Suppressor macrophage treated with lipopolysaccharide for 1 hour (primary cell): ENCODE measurements around the gene PCNT.
A peak's percentile ranks its signal among the peaks of the same experiment; 100 is the strongest.
"Not testable (repeated sequence)": the region's sequence is repeated elsewhere in the genome, so short reads cannot be mapped to it uniquely, and the experiment has no call there.

Experiments used
- DNase-seq, 3 donors: peaks; one replicate each; pipeline ENCODE4 v3.0.0-alpha.2; 2020 to 2022

The PCNT gene

GRCh38 chr21:46428286-46428685 is 104.3 kb downstream of the PCNT start:
- DNase-seq, result no peak

- no peak for DNase-seq
Measured at GRCh38 chr21:46428987-46429710, 105.2 kb downstream of the PCNT start.

- DNase-seq, result no peak
Measured at GRCh38 chr21:46429754-46430681, 106.1 kb downstream of the PCNT start.

- DNase-seq, result no peak
Measured at GRCh38 chr21:46431448-46431847, 107.5 kb downstream of the PCNT start.

GRCh38 chr21:46431884-46432488 is 108.0 kb downstream of the PCNT start:
- peak; percentile 57 to 68 (median 58) for DNase-seq

GRCh38 chr21:46433116-46433515 is 109.2 kb downstream of the PCNT start:
- DNase-seq, result not testable (repeated sequence)

GRCh38 chr21:46434322-46434958 is 110.5 kb downstream of the PCNT start:
- DNase-seq, result no peak

GRCh38 chr21:46435786-46436227 is 111.9 kb downstream of the PCNT start:
- no peak for DNase-seq

GRCh38 chr21:46436621-46437020 is 112.7 kb downstream of the PCNT start:
- DNase-seq, result no peak

GRCh38 chr21:46437096-46437498 is 113.1 kb downstream of the PCNT start:
- DNase-seq, result no peak

- DNase-seq, result no peak
Measured at GRCh38 chr21:46437511-46437910, 113.6 kb downstream of the PCNT start.

GRCh38 chr21:46438241-46438640 is 114.3 kb downstream of the PCNT start:
- DNase-seq, result no peak

- no peak for DNase-seq
Measured at GRCh38 chr21:46439906-46440305, 116.0 kb downstream of the PCNT start.

- no peak for DNase-seq
Measured at GRCh38 chr21:46441331-46441730, 117.4 kb downstream of the PCNT start.

- no peak for DNase-seq
Measured at GRCh38 chr21:46441961-46442498, 118.1 kb downstream of the PCNT start.

GRCh38 chr21:46442938-46443337 is 119.0 kb downstream of the PCNT start:
- no peak for DNase-seq

GRCh38 chr21:46443910-46444309 is 120.0 kb downstream of the PCNT start:
- DNase-seq, result no peak

- DNase-seq, result no peak
Measured at GRCh38 chr21:46448108-46448507, 124.2 kb downstream of the PCNT start.

GRCh38 chr21:46448855-46449254 is 124.9 kb downstream of the PCNT start:
- DNase-seq, result not testable (repeated sequence)

- no peak for DNase-seq
Measured at GRCh38 chr21:46452710-46453109, 128.8 kb downstream of the PCNT start.

- no peak for DNase-seq
Measured at GRCh38 chr21:46454142-46454541, 130.2 kb downstream of the PCNT start.

- DNase-seq, result no peak
Measured at GRCh38 chr21:46454634-46455390, 130.9 kb downstream of the PCNT start.
